Kidney (tissue), 14 donors: Measurements from ENCODE around the gene CERK. TPM values are rescaled to one million over a fixed set of nuclear protein-coding genes. Genes with fewer than 3 reads are reported as not detected.

Source experiments
- DNase-seq, 5 donors: peaks; one replicate each; pipeline ENCODE4 v3.0.0-alpha.2; 2013 to 2020
- FAIRE-seq: peaks from 2 replicates; lab custom pipeline; 2012; peaks lifted over from hg19 to GRCh38; lab: Jason Lieb, UNC
- H3K27ac ChIP-seq, 2 donors: one replicate each; pipeline ENCODE4 v1.7.0; 2013; ENCODE audit warnings: low read depth in 2 of 2, low read length in 2 of 2, inconsistent platforms in 1 of 2
- H3K27me3 ChIP-seq: one replicate; pipeline ENCODE4 v1.7.1; 2013; ENCODE audit warnings: low read length, inconsistent platforms; ENCODE audit not compliant: control insufficient read depth, insufficient read depth
- H3K36me3 ChIP-seq, 3 donors: one replicate each; pipeline versions ENCODE4 v1.7.0 to v1.7.1; 2013; ENCODE audit warnings: low read length in 3 of 3, control low read depth in 1 of 3, inconsistent platforms in 1 of 3; ENCODE audit not compliant: insufficient read depth in 3 of 3, control insufficient read depth in 2 of 3
- H3K4me1 ChIP-seq, 3 donors: one replicate each; pipeline versions ENCODE4 v1.7.0 to v1.7.1; 2013; ENCODE audit warnings: low read length in 3 of 3, inconsistent platforms in 1 of 3, low read depth in 1 of 3; ENCODE audit not compliant: control insufficient read depth in 2 of 3, insufficient read depth in 2 of 3
- H3K4me3 ChIP-seq, 3 donors: one replicate each; pipeline versions ENCODE4 v1.7.0 to v1.8.1; 2013; ENCODE audit warnings: low read length in 3 of 3, control low read depth in 1 of 3, inconsistent platforms in 1 of 3
- H3K9ac ChIP-seq, 3 donors: one replicate each; pipeline versions ENCODE4 v1.7.0 to v1.7.1; 2013; ENCODE audit warnings: low read length in 3 of 3, control low read depth in 1 of 3, inconsistent platforms in 1 of 3
- H3K9me3 ChIP-seq, 3 donors: one replicate each; pipeline versions ENCODE4 v1.7.0 to v1.7.1; 2013; ENCODE audit warnings: low read length in 3 of 3, control low read depth in 1 of 3, inconsistent platforms in 1 of 3; ENCODE audit not compliant: control insufficient read depth in 2 of 3, insufficient read depth in 1 of 3
- intact Hi-C: fragments of 100-400 bp; cut with DNase I; formaldehyde crosslinking; loops from one replicate; pipeline ENCODE4 v1.11.1; 2022
- polyA plus RNA-seq: library from polyadenylated mRNA; stranded (reverse); fragments of 350-450 nt; fragmentation: Illumina TruSeq; extraction: RNeasy Lipid Tissue Mini Kit (QIAGEN cat#74804); gene quantifications from one replicate; pipeline ENCODE4 v1.2.3, GENCODE V29; 2014; ENCODE audit warnings: low read depth, low replicate concordance; ENCODE audit not compliant: insufficient read depth
- total RNA-seq: library from RNA; stranded (reverse); fragmentation: NEBNext Ultra II Directional; extraction: Animal tissue kit (Norgen Biotek cat#: 25700); gene quantifications from one replicate; pipeline ENCODE4 v1.2.1, GENCODE V29; 2021
- TF ChIP-seq, protein P1 (sequence below): IDR thresholded peaks from 3 replicates; pipeline ENCODE4 v1.5.1; 2012; ENCODE audit warnings: mild to moderate bottlenecking, moderate library complexity, borderline replicate concordance; ENCODE audit not compliant: insufficient read depth; ENCODE audit errors: extremely low read depth
- donor health status: control.
- donor health status: control.
- donor health status: control.
- donor health status: control.
- donor health status: control.
- donor health status: DM: yes; HTN: yes; CAD: no.
- donor health status: Normal renal cell carcinoma (clear cell type).

CERK gene
- total and polyA plus RNA-seq, 2 donors from 2014 or later = 21.6 to 28.2 TPM

DNA sequence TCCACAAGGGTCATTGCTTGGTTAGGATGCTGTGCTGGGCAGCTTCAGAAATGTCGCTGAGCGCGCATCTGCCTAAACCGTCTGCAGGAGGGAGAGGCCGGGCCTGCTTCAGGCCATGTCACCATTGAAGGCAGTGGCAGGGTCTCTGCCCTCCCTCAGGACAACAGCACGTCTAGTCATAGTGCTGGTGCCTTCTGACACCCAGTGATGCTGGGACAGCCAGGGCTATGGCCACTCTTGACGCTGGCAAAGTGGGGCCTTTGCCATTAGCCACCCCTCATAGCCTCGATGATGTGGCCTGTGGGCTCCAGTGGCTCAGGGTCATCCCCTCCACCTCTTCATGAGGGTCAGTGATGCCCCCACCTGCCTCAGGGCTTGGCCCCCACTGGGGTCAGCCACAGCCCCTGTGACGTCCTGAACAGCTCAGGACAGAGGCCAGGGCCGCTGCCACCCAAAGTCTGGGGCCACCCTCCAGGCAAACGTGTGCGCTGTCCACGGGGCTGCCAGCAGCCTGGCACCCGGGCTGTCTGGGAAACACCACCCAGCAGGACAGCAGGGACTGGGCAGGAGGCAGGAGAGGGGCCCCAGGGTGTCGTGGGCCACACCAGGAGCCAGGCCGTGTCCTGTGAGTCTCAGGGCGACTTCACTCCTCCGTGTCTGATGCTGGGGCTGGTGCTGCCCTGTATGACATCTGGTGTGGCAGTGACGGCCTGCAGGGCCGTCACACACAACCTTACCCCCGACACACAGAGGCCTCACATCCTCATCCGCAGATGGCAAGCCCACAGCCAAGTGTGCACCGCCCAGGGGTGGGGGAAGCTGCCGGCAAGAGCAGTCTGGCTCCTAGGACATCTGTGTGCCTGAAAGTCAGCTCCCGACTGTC is 42.5 kb downstream of the CERK start:
- no peak for FAIRE-seq
- no peak overlapping the region for H3K9ac ChIP-seq
- H3K36me3 ChIP-seq = peaks cover 0 to 38% (median 23%) of the 10 kb centered on the region in 3 donors
- H3K27ac ChIP-seq = no peak overlapping the region
- H3K27me3 ChIP-seq = no peaks in the 10 kb centered on the region
- intact Hi-C loops = no loop called here
- H3K4me1 ChIP-seq = no peaks in the 10 kb centered on the region
- TF ChIP-seq, protein P1, sequence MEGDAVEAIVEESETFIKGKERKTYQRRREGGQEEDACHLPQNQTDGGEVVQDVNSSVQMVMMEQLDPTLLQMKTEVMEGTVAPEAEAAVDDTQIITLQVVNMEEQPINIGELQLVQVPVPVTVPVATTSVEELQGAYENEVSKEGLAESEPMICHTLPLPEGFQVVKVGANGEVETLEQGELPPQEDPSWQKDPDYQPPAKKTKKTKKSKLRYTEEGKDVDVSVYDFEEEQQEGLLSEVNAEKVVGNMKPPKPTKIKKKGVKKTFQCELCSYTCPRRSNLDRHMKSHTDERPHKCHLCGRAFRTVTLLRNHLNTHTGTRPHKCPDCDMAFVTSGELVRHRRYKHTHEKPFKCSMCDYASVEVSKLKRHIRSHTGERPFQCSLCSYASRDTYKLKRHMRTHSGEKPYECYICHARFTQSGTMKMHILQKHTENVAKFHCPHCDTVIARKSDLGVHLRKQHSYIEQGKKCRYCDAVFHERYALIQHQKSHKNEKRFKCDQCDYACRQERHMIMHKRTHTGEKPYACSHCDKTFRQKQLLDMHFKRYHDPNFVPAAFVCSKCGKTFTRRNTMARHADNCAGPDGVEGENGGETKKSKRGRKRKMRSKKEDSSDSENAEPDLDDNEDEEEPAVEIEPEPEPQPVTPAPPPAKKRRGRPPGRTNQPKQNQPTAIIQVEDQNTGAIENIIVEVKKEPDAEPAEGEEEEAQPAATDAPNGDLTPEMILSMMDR = no peak
- H3K4me3 ChIP-seq = no peak overlapping the region
- DNase-seq = no peak
- H3K9me3 ChIP-seq = no peaks in the 10 kb centered on the region

DNA sequence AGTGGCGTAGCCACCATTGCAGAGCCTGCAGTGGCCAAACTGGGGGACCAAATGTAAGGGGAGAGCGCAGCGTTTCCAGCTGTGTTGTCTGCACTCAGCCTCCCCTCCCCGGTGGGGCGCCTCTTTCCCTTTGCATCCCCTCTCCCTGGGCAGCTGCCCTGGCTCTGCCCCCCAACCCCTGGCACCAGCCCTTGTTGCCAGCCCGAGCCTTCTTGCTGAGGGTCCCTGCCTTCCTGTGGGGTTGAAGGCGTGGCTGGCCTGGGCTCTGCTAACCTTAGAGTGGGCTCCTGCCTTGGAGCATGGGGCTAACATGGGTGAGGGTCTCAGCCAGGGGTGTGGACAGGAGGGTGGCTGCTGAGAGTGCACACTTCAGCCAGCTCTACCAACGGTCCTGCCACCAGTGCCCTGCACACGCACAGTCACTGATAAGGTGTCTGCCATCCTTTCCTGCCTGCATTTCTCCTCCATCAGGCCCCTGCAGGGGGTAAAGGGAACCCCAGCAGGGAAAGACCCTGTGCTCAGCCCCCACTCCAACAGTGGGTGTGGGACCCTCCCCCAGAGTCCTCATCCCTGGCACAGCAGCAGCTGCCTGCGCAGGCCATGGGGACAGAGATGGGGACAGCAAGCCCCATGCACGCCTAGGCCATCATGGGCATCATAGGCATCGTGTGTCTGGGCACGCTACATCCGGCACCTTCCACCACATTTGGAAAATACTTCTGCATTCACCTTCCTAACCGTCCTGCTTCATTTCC is 43.5 kb downstream of the CERK start:
- peaks cover 0 to 40% (median 23%) of the 10 kb centered on the region in 3 donors for H3K36me3 ChIP-seq
- no peaks in the 10 kb centered on the region for H3K9me3 ChIP-seq
- no peak overlapping the region for H3K27ac ChIP-seq
- no peak overlapping the region for H3K9ac ChIP-seq
- H3K4me3 ChIP-seq = no peak overlapping the region
- H3K4me1 ChIP-seq = no peaks in the 10 kb centered on the region
- H3K27me3 ChIP-seq = no peaks in the 10 kb centered on the region
- TF ChIP-seq, protein P1 = no peak
- FAIRE-seq (no peak), DNase-seq (no peak)
- intact Hi-C loops = no loop called here

DNA sequence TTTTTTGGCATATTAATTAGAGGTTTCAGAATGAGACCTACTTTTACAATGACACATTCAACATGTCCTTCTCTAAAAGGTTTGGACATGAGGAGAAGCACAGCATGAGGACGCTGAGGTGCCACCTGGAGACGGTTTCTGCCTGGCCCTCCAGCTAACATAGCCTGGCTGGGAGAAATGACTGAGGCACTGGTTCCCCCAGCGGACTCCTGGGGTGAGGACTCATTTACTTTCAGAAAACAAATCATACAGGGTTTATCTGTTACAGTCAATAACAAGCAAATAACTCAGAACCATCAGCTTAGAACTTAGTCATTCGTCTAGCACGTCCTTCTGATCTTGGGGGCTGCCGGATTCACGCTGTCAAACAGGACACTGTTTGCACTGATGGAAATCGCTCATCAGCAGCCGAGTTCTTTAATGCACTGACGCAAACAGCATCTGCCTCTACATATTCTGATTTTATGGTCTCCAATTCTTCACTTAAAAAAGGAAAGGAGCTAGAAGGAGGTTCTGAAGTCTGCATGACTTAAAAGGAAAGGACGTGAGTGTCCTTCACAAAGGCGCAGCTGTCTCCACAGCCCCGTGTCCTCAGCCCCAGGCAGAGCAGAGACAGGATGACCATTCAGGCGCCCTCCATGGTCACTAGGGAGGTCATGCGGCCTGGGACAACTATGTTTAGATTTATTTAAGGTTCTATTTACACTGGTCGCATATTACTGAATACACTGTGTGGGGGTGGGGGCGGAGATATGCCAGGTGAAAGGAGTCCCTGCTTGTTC is 44.2 kb downstream of the CERK start:
- intact Hi-C loops = no loop called here
- DNase-seq (no peak), FAIRE-seq (no peak)
- TF ChIP-seq, protein P1 = no peak
- Histone ChIP-seq H3K36me3 (peaks cover 0 to 38% (median 19%) of the 10 kb centered on the region in 3 donors), H3K4me3 (no peak overlapping the region), H3K9me3 (no peaks in the 10 kb centered on the region), H3K9ac (no peak overlapping the region), H3K27me3 (no peaks in the 10 kb centered on the region), H3K27ac (no peak overlapping the region), H3K4me1 (no peaks in the 10 kb centered on the region)
